IPS DF 4.7 (cell line): ENCODE measurements around the gene SLC9B2.
"Not testable (repeated sequence)": the region's sequence is repeated elsewhere in the genome, so short reads cannot be mapped to it uniquely, and the experiment has no call there.

Experiments used
- DNase-seq: peaks from one replicate; pipeline ENCODE4 v3.0.0-alpha.2; 2013; ENCODE audit warnings: low spot score; ENCODE audit errors: extremely low read depth

SLC9B2 gene

GRCh38 chr4:103019308-103020124 lies 57.0 kb downstream of the SLC9B2 start, which contains the start of gene SLC9B1:
SLC9B1 (minus strand) TSS chr4:103019705; CDS start chr4:102991711, 27,994 bp downstream.
- DNase-seq: peak; percentile 44

GRCh38 chr4:103018391-103019307 lies 57.9 kb downstream of the SLC9B2 start:
- no peak for DNase-seq

GRCh38 chr4:103012551-103012950 lies 64.0 kb downstream of the SLC9B2 start:
- DNase-seq: no peak

GRCh38 chr4:103012060-103012459 lies 64.5 kb downstream of the SLC9B2 start:
- no peak for DNase-seq

- DNase-seq: no peak
Measured at GRCh38 chr4:103011378-103012025, 65.1 kb downstream of the SLC9B2 start.

- DNase-seq: no peak
Measured at GRCh38 chr4:103010804-103011203, 65.8 kb downstream of the SLC9B2 start.

- DNase-seq: peak; percentile 41
Measured at GRCh38 chr4:103008875-103009729, 67.5 kb downstream of the SLC9B2 start.

- no peak for DNase-seq
Measured at GRCh38 chr4:103002551-103002950, 74.0 kb downstream of the SLC9B2 start.

- DNase-seq: no peak
Measured at GRCh38 chr4:102994803-102995202, 81.8 kb downstream of the SLC9B2 start.

GRCh38 chr4:102993985-102994384 lies 82.6 kb downstream of the SLC9B2 start:
- DNase-seq: not testable (repeated sequence)

- no peak for DNase-seq
Measured at GRCh38 chr4:102988429-102989020, 88.0 kb downstream of the SLC9B2 start.

- DNase-seq: no peak
Measured at GRCh38 chr4:102981005-102981404, 95.6 kb downstream of the SLC9B2 start.
